Keratinocyte (primary cell): ENCODE data around the gene STEEP1.

ENCODE experiments used
- CTCF ChIP-seq, 3 experiments: IDR thresholded peaks in 1 of 3; conservative IDR thresholded peaks in 1 of 3; optimal IDR thresholded peaks in 1 of 3; 2 replicates in 2 of 3; 3 replicates in 1 of 3; pipeline versions ENCODE3 to v1.5.1; 2011; ENCODE audit warnings: low read length in 3 of 3, mild to moderate bottlenecking in 3 of 3, moderate library complexity in 2 of 3, control low read depth in 1 of 3, inconsistent platforms in 1 of 3; ENCODE audit not compliant: insufficient read depth in 2 of 3; ENCODE audit errors: extremely low read depth in 1 of 3
- EZH2 ChIP-seq: IDR thresholded peaks from one replicate; pipeline ENCODE4 v1.6.1; 2012; ENCODE audit warnings: inconsistent platforms, mild to moderate bottlenecking, low read length, moderate library complexity

GRCh38 chrX:119583431-119584059 lies 18.3 kb upstream of the STEEP1 start:
- TF ChIP-seq CTCF (optimal IDR thresholded peaks at IDR 0.05 in 1 of 3, IDR thresholded peaks at IDR 0.05 in 1 of 3, conservative IDR thresholded peaks at IDR 0.05 in 1 of 3; ENCODE audit: extremely low read depth in 1 of 3, insufficient read depth in 2 of 3, low read length in 3 of 3) (no peak), EZH2 (no peak)
